Heart left ventricle (tissue), 13 donors: ENCODE measurements around the gene PEMT.
"Not testable (repeated sequence)": the region's sequence is repeated elsewhere in the genome, so short reads cannot be mapped to it uniquely, and the experiment has no call there.

Experiments
- POLR2A ChIP-seq, 2 donors: fragments of 450-650 bp; IDR thresholded peaks; one replicate each; pipeline ENCODE4 v1.6.1; 2017; ENCODE audit warnings: antibody characterized with exemption in 2 of 2, mild to moderate bottlenecking in 2 of 2, moderate library complexity in 2 of 2
- TF ChIP-seq, protein P1 (sequence below), 12 donors: fragments of 200-600 bp; sonication (generic) in 4 of 12; IDR thresholded peaks; one replicate each; pipeline versions ENCODE4 v1.5.0 to v1.8.0; 2018 to 2022; ENCODE audit warnings: antibody characterized with exemption in 12 of 12, mild to moderate bottlenecking in 5 of 12
- donor health status: ischemic (EF 13 %, LVEDD 7.1; RV severe dilation, severe dysfunction).
- donor health status: DM: no; HTN: yes; CAD: no.
- donor health status: DM: no; HTN: no; CAD: no.
- donor health status: ischemic (EF 25% LVEDD 6.9; RV normal size, moderate dysfunction).
- donor health status: ischemic (EF 25% LVEDD 5.7; RV mildly dilated, moderate dysfunction).
- donor health status: ischemic (EF 35%, LVEDD 5.7; RV mildly dilated, moderate dysfunction).
- donor health status: nonischemic (EF 11% LVEDD 7.7; RV severe dilation, severe dysfunction).
- donor health status: DM: yes; HTN: yes; CAD: no.
- donor health status: PGD.
- donor health status: ischemic (EF 29% LVEDD 5.4; RV normal size, mild dysfunction).
- donor health status: nonischemic (EF 23%, LVEDD 6.1; RV moderate dilation, normal function).

GRCh38 chr17:17635537-17636271 is 44.2 kb upstream of the PEMT start:
- TF ChIP-seq, protein P1, sequence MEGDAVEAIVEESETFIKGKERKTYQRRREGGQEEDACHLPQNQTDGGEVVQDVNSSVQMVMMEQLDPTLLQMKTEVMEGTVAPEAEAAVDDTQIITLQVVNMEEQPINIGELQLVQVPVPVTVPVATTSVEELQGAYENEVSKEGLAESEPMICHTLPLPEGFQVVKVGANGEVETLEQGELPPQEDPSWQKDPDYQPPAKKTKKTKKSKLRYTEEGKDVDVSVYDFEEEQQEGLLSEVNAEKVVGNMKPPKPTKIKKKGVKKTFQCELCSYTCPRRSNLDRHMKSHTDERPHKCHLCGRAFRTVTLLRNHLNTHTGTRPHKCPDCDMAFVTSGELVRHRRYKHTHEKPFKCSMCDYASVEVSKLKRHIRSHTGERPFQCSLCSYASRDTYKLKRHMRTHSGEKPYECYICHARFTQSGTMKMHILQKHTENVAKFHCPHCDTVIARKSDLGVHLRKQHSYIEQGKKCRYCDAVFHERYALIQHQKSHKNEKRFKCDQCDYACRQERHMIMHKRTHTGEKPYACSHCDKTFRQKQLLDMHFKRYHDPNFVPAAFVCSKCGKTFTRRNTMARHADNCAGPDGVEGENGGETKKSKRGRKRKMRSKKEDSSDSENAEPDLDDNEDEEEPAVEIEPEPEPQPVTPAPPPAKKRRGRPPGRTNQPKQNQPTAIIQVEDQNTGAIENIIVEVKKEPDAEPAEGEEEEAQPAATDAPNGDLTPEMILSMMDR (IDR thresholded peaks at IDR 0.05): not testable (repeated sequence)
- not testable (repeated sequence) for TF ChIP-seq POLR2A (IDR thresholded peaks at IDR 0.05)
